ENCODE measurements around the gene MTHFR. TPM values are rescaled to one million over a fixed set of nuclear protein-coding genes. Genes with fewer than 3 reads are reported as not detected.
A peak's percentile ranks its signal among the peaks of the same experiment; 100 is the strongest.

Gene MTHFR
- total RNA-seq, 1 donor from 2014 or later, result 13.0 TPM

DNA sequence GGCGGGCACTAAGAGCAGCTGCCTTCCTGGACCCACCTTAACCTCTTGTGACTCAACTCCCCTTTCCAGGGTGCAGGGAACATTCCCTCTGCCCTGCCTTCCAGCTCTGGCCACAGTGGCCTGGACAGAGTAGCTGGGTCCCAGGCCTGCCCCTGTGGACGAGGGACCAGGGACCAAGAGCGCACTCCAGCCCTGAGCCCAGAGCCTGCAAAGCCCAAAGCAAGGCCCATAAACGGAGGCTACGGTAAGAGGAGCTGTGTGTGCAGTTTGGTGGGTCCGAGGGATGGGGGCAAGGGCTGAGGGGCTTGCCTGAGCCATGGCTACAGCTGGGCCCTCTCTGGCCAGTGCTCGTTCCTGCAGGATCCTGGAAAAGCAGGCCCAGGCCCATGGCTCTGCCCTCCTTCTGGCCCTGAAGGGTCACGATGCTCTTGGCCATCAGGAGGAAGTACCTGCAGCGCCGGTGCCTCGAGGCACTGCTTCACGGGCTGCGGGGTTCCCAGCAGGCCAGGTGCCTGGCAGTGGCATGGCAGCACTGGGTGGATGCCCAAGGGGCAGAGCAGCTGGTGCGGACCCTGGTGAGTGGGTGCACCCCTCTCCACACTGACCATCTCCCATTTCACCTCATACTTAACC, 17.8 kb downstream of the MTHFR start:
- H4K20me1 ChIP-seq (ENCODE audit: insufficient read depth, low read length), result no peaks in the 10 kb centered on the region
- H3K9me3 ChIP-seq (ENCODE audit: insufficient read depth, low read depth, low read length), result no peaks in the 10 kb centered on the region
- H3K9me3 Mint-ChIP-seq (ENCODE audit: unreplicated experiment), result no peaks in the 10 kb centered on the region
- no peak overlapping the region for H3K4me3 ChIP-seq (ENCODE audit: insufficient read depth, low read depth, low read length)
- DNase-seq (ENCODE audit: low read depth), result no peak
- no peak overlapping the region for H3K4me3 Mint-ChIP-seq (ENCODE audit: unreplicated experiment)
- H3K9ac ChIP-seq (ENCODE audit: low read length), result no peak overlapping the region
- no peak overlapping the region for H3K4me2 ChIP-seq (ENCODE audit: low read length)
- FAIRE-seq, result no peak
- no peaks in the 10 kb centered on the region for H3K36me3 ChIP-seq (ENCODE audit: insufficient read depth, low read length)
- TF ChIP-seq, protein P1, sequence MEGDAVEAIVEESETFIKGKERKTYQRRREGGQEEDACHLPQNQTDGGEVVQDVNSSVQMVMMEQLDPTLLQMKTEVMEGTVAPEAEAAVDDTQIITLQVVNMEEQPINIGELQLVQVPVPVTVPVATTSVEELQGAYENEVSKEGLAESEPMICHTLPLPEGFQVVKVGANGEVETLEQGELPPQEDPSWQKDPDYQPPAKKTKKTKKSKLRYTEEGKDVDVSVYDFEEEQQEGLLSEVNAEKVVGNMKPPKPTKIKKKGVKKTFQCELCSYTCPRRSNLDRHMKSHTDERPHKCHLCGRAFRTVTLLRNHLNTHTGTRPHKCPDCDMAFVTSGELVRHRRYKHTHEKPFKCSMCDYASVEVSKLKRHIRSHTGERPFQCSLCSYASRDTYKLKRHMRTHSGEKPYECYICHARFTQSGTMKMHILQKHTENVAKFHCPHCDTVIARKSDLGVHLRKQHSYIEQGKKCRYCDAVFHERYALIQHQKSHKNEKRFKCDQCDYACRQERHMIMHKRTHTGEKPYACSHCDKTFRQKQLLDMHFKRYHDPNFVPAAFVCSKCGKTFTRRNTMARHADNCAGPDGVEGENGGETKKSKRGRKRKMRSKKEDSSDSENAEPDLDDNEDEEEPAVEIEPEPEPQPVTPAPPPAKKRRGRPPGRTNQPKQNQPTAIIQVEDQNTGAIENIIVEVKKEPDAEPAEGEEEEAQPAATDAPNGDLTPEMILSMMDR (IDR thresholded peaks at IDR 0.05; ENCODE audit: insufficient read depth, low read depth, low read length), result no peak
- no peak for TF ChIP-seq EZH2 (IDR thresholded peaks at IDR 0.05; ENCODE audit: insufficient read depth, low read length)
- no peak overlapping the region for H3K27ac Mint-ChIP-seq (ENCODE audit: unreplicated experiment)
- H3K27ac ChIP-seq (ENCODE audit: low read depth, low read length), result no peak overlapping the region
- peaks cover 17% of the 10 kb centered on the region for H3K36me3 Mint-ChIP-seq (ENCODE audit: low read depth, unreplicated experiment)
- peaks cover 20% of the 10 kb centered on the region for H3K4me1 Mint-ChIP-seq (ENCODE audit: low read depth, unreplicated experiment)
- peaks cover under 1% of the 10 kb centered on the region for H3K27me3 Mint-ChIP-seq (ENCODE audit: low read depth, unreplicated experiment)
- H3K27me3 ChIP-seq (ENCODE audit: insufficient read depth, low read length), result no peaks in the 10 kb centered on the region
- no peak overlapping the region for H2AFZ ChIP-seq (ENCODE audit: low read depth, low read length)
- no peaks in the 10 kb centered on the region for H3K79me2 ChIP-seq (ENCODE audit: insufficient read depth, low read length)
- peaks cover 29% of the 10 kb centered on the region for H3K4me1 ChIP-seq (ENCODE audit: insufficient read depth, low read length)

DNA sequence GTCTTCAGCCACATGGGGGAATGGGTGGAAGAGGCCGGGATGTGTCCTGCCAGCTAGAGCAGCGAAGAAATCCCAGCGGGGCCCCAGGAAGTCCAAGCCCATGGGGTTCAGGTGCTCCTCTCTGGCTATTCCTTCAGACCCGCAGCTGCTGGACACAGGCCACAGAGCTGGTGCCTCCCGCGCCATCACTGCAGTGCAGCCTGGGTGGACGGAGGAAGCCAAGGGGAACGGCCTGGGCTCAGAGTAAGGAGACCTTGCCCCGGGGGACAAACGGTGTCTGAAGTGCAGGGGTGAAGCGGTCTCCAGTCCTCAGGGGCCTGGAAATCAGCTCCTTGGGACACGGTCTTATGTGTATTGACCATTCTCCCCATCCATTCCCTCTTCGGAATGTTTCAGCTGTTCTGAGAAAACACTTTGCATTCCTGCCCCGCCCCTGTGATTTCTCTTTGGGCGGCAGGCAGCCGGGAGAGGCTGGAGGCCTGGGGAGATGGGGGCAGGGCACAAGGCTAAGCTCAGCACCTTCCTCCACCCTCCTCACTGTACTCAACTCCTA, 18.4 kb downstream of the MTHFR start:
- no peaks in the 10 kb centered on the region for H3K36me3 ChIP-seq (ENCODE audit: insufficient read depth, low read length)
- H3K9me3 ChIP-seq (ENCODE audit: insufficient read depth, low read depth, low read length), result no peaks in the 10 kb centered on the region
- H3K4me3 ChIP-seq (ENCODE audit: insufficient read depth, low read depth, low read length), result no peak overlapping the region
- Mint-ChIP-seq H3K9me3 (ENCODE audit: unreplicated experiment) (no peaks in the 10 kb centered on the region), H3K4me3 (ENCODE audit: unreplicated experiment) (no peak overlapping the region), H3K27me3 (ENCODE audit: low read depth, unreplicated experiment) (peaks cover 2% of the 10 kb centered on the region), H3K27ac (ENCODE audit: unreplicated experiment) (no peak overlapping the region), H3K36me3 (ENCODE audit: low read depth, unreplicated experiment) (peaks cover 11% of the 10 kb centered on the region), H3K4me1 (ENCODE audit: low read depth, unreplicated experiment) (peaks cover 16% of the 10 kb centered on the region)
- FAIRE-seq, result no peak
- peak overlapping the region; percentile 61 for H2AFZ ChIP-seq (ENCODE audit: low read depth, low read length)
- H3K79me2 ChIP-seq (ENCODE audit: insufficient read depth, low read length), result no peaks in the 10 kb centered on the region
- H3K27ac ChIP-seq (ENCODE audit: low read depth, low read length), result no peak overlapping the region
- TF ChIP-seq, protein P1 (IDR thresholded peaks at IDR 0.05; ENCODE audit: insufficient read depth, low read depth, low read length), result no peak
- no peak for TF ChIP-seq EZH2 (IDR thresholded peaks at IDR 0.05; ENCODE audit: insufficient read depth, low read length)
- H3K27me3 ChIP-seq (ENCODE audit: insufficient read depth, low read length), result no peaks in the 10 kb centered on the region
- H3K4me1 ChIP-seq (ENCODE audit: insufficient read depth, low read length), result peaks cover 29% of the 10 kb centered on the region
- peak; percentile 45 for DNase-seq (ENCODE audit: low read depth)
- H3K4me2 ChIP-seq (ENCODE audit: low read length), result peak overlapping the region; percentile 49
- H3K9ac ChIP-seq (ENCODE audit: low read length), result no peak overlapping the region
- no peaks in the 10 kb centered on the region for H4K20me1 ChIP-seq (ENCODE audit: insufficient read depth, low read length)

DNA sequence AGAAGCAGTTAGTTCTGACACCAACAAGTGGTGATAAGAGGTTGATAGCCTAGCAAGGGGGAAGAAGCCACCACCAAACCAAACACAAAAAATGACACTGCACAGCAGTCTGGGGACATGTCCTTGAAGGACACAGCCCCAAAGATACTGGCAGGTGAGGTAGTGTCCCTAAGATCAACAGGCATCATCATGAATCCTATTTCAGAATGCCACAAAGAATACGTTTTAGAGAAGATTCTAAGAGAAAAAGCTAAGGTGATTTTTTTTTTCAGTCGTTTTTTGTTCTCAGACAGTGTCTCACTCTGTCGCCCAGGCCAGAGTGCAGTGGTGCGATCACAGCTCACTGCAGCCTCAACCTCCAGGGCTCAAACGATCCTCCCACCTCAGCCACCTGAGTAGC, 19.6 kb downstream of the MTHFR start:
- Histone ChIP-seq H3K4me1 (ENCODE audit: insufficient read depth, low read length) (peaks cover 28% of the 10 kb centered on the region), H3K4me3 (ENCODE audit: insufficient read depth, low read depth, low read length) (no peak overlapping the region), H3K9me3 (ENCODE audit: insufficient read depth, low read depth, low read length) (no peaks in the 10 kb centered on the region), H3K27ac (ENCODE audit: low read depth, low read length) (no peak overlapping the region), H2AFZ (ENCODE audit: low read depth, low read length) (no peak overlapping the region), H4K20me1 (ENCODE audit: insufficient read depth, low read length) (no peaks in the 10 kb centered on the region), H3K79me2 (ENCODE audit: insufficient read depth, low read length) (no peaks in the 10 kb centered on the region), H3K36me3 (ENCODE audit: insufficient read depth, low read length) (no peaks in the 10 kb centered on the region), H3K4me2 (ENCODE audit: low read length) (no peak overlapping the region), H3K27me3 (ENCODE audit: insufficient read depth, low read length) (no peaks in the 10 kb centered on the region), H3K9ac (ENCODE audit: low read length) (no peak overlapping the region)
- DNase-seq (ENCODE audit: low read depth), result no peak
- Mint-ChIP-seq H3K9me3 (ENCODE audit: unreplicated experiment) (no peaks in the 10 kb centered on the region), H3K4me1 (ENCODE audit: low read depth, unreplicated experiment) (peaks cover 8% of the 10 kb centered on the region), H3K27me3 (ENCODE audit: low read depth, unreplicated experiment) (peaks cover 2% of the 10 kb centered on the region), H3K36me3 (ENCODE audit: low read depth, unreplicated experiment) (peaks cover 3% of the 10 kb centered on the region), H3K4me3 (ENCODE audit: unreplicated experiment) (no peak overlapping the region), H3K27ac (ENCODE audit: unreplicated experiment) (no peak overlapping the region)
- no peak for FAIRE-seq
- TF ChIP-seq, protein P1 (IDR thresholded peaks at IDR 0.05; ENCODE audit: insufficient read depth, low read depth, low read length), result no peak
- TF ChIP-seq EZH2 (IDR thresholded peaks at IDR 0.05; ENCODE audit: insufficient read depth, low read length), result no peak

Measured in astrocyte (in vitro differentiated cells and primary cell).